Natural killer cell treated with Interleukin-12 subunit alpha and Interleukin-12 subunit beta and Interleukin-15 and Interleukin-18, amount 100 ng/mL, for 72 hours (primary cell): ENCODE measurements around the gene RNF128. TPM values are rescaled to one million over a fixed set of nuclear protein-coding genes. Genes with fewer than 3 reads are reported as not detected.
"Not testable (repeated sequence)": the region's sequence is repeated elsewhere in the genome, so short reads cannot be mapped to it uniquely, and the experiment has no call there.

Experiments used
- ATAC-seq, 2 donors: fragments of 150-1000 bp; cut with Tn5 transposase in 1 of 2; sonication (Bioruptor Pico), chemical (Tn5 transposase) in 1 of 2; 2 replicates each; pipeline ENCODE4 v1.10.0; 2021
- DNase-seq: peaks from one replicate; pipeline ENCODE4 v3.0.0; 2022; ENCODE audit warnings: low spot score
- H3K27ac Mint-ChIP-seq, 2 donors: 1 replicate in 1 of 2; 2 replicates in 1 of 2; pipeline ENCODE4 v1.8.0; 2022; ENCODE audit warnings: mixed read lengths in 2 of 2, mild to moderate bottlenecking in 1 of 2, moderate library complexity in 1 of 2
- H3K27me3 Mint-ChIP-seq, 2 donors: 1 replicate in 1 of 2; 2 replicates in 1 of 2; pipeline ENCODE4 v1.8.0; 2022; ENCODE audit warnings: mixed read lengths in 2 of 2
- H3K36me3 Mint-ChIP-seq: one replicate; pipeline ENCODE4 v1.8.0; 2022; ENCODE audit warnings: mixed read lengths
- H3K4me1 Mint-ChIP-seq, 2 donors: 1 replicate in 1 of 2; 2 replicates in 1 of 2; pipeline ENCODE4 v1.8.0; 2022; ENCODE audit warnings: low read depth in 2 of 2, mixed read lengths in 2 of 2, mild to moderate bottlenecking in 1 of 2
- H3K4me3 Mint-ChIP-seq: one replicate; pipeline ENCODE4 v1.8.0; 2022; ENCODE audit warnings: mixed read lengths
- H3K9me3 Mint-ChIP-seq: 2 replicates; pipeline ENCODE4 v1.8.0; 2022; ENCODE audit warnings: mixed read lengths
- total RNA-seq, 2 donors: library from RNA; stranded (reverse); gene quantifications; one replicate each; pipeline ENCODE4 v1.2.3, GENCODE V29; 2022

RNF128 gene
- total RNA-seq, 2 donors from 2014 or later: not detected

DNA sequence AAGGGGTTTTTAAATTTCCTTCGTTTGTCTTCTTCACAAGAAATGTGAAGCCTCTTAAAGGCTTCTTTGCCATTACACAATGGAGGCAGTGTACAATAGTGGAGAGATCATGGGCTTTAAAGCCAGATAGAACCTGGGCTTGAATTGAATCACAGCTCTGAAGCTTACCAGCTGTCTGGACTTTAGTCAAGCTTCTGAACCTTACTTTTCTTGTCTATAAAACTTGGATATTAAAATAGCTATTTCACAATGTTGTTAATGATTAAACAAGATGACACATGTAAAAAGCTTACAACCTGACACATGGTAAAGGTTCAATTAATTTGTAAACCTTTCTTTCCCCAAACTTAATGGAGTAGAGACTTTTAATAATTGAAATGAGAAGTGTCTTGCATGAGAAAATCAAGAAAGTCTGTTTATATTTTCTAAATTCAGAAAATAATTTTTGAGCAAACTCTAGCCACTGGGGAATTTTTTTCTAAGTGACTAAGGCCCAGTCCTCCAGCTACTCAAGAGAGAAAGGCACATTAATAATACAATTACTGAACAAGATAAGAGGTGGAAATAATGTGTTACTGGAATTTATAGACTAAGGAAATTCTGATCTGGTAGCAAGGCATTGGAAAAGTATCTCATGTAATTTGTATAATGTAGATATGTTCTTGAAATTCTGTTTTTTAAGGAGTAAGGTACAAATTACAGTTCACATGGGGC is 54.3 kb downstream of the RNF128 start:
- ATAC-seq (no peak), DNase-seq (no peak)
- peaks cover 10 to 18% of the 10 kb centered on the region in 2 donors for H3K27me3 Mint-ChIP-seq
- H3K27ac Mint-ChIP-seq: no peak overlapping the region
- H3K36me3 Mint-ChIP-seq: no peaks in the 10 kb centered on the region
- no peaks in the 10 kb centered on the region for H3K4me1 Mint-ChIP-seq
- no peak overlapping the region for H3K4me3 Mint-ChIP-seq
- H3K9me3 Mint-ChIP-seq: no peaks in the 10 kb centered on the region

DNA sequence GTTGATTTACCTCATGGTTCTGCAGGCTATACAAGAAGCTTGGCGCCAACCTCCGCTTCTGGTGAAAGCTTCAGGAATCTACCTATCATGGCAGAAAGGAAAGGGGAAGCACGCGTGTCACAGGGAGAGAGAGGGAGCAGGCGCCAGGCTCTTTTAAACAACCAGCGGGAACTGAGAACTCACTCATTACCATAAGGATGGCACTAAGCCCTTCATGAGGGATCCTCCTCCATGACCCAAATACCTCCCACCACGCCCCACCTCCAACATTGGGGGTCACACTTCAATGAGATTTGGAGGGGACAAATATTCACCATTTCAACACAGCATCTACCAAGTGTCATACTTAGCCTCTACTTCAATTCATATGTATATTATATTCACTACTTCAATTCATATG is 57.2 kb downstream of the RNF128 start:
- H3K36me3 Mint-ChIP-seq: no peaks in the 10 kb centered on the region
- ATAC-seq: no peak
- no peaks in the 10 kb centered on the region for H3K9me3 Mint-ChIP-seq
- H3K4me3 Mint-ChIP-seq: no peak overlapping the region
- H3K4me1 Mint-ChIP-seq: no peaks in the 10 kb centered on the region
- DNase-seq: no peak
- H3K27ac Mint-ChIP-seq: no peak overlapping the region
- H3K27me3 Mint-ChIP-seq: peaks cover 19 to 24% of the 10 kb centered on the region in 2 donors

- ATAC-seq: no peak
- Mint-ChIP-seq H3K27me3 (peaks cover 7% of the 10 kb centered on the region in 2 donors), H3K4me3 (no peak overlapping the region), H3K4me1 (no peaks in the 10 kb centered on the region), H3K9me3 (no peaks in the 10 kb centered on the region), H3K27ac (no peak overlapping the region), H3K36me3 (no peaks in the 10 kb centered on the region)
- no peak for DNase-seq
Measured at GRCh38 chrX:106791495-106791894, 65.0 kb downstream of the RNF128 start.

DNA sequence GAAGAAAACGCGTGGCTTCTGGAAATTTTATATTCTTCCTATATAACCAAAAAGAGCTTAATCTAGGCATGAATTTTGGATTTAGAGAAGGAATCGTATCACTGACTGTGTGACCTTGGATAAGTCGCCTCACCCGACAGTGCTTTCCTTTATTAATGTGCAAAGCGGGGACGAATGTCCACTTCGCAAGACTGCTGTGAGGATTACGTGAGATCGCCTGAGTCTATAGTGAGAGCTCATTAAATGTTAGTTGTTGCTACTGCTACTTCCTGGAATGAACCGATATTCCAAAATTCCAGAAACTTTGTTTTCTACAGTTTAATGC is 75.5 kb downstream of the RNF128 start:
- no peaks in the 10 kb centered on the region for H3K9me3 Mint-ChIP-seq
- peaks cover 37 to 38% of the 10 kb centered on the region in 2 donors for H3K27me3 Mint-ChIP-seq
- no peak overlapping the region for H3K27ac Mint-ChIP-seq
- no peak for ATAC-seq
- H3K4me3 Mint-ChIP-seq: no peak overlapping the region
- no peaks in the 10 kb centered on the region for H3K36me3 Mint-ChIP-seq
- no peaks in the 10 kb centered on the region for H3K4me1 Mint-ChIP-seq
- no peak for DNase-seq

DNA sequence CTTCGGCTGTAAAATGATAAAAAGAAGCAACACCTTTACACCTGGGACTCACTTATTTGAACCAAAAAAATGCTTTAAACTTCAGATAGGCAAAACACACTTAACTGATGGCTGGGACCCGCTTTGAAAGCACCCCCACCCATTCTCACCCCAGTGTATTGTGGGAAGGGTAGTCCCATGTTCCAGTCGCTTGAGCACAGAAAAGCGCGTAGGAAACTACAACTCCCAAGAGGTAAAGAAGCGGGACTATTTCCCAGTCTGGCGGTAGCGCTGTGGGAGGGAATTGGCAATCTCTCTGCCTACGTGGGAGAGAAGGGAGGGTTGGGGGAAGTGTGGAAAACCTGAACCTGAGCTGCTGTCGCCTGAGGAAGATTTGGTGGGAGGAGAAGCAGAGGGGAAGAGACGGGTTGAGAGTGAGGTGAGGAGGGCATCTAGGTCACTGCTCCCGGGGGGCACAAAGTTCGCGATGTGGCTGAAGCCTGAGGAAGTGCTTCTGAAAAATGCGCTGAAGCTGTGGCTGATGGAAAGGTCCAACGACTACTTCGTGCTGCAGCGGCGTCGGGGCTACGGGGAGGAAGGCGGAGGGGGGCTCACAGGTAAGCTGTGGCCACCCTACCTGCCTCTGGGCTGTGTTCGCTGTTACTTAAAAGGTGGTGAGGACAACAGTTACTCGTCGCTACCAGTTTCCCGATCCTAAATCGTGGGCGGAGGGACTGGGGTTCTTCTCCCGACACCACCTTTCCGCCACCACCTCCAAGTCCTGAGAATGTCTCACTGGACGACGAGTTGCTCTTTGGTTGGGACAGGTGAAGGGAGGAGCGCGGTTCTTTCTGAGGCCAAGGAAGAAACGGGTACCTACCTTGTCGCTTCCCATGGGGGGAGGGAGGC is 76.1 kb downstream of the RNF128 start, which contains the start of gene TBC1D8B:
TSS of gene TBC1D8B (plus strand) at position 286 of the 888 bp plus-strand sequence. CDS start at position 467, 181 bp downstream.
- ATAC-seq (peak in 1 of 2 donors; percentile 48), DNase-seq (no peak)
- no peaks in the 10 kb centered on the region for H3K36me3 Mint-ChIP-seq
- peaks cover 36 to 38% of the 10 kb centered on the region in 2 donors for H3K27me3 Mint-ChIP-seq
- no peaks in the 10 kb centered on the region for H3K4me1 Mint-ChIP-seq
- H3K4me3 Mint-ChIP-seq: peak within 1 kb of the TSS; percentile 70
- H3K27ac Mint-ChIP-seq: no peak within 1 kb of the TSS
- no peaks in the 10 kb centered on the region for H3K9me3 Mint-ChIP-seq

- Mint-ChIP-seq H3K36me3 (no peaks in the 10 kb centered on the region), H3K4me1 (no peaks in the 10 kb centered on the region), H3K27me3 (peaks cover 0 to 10% of the 10 kb centered on the region in 2 donors), H3K4me3 (no peak overlapping the region), H3K27ac (no peak overlapping the region), H3K9me3 (no peaks in the 10 kb centered on the region)
- ATAC-seq (no peak), DNase-seq (no peak)
Measured at GRCh38 chrX:106811131-106811910, 84.8 kb downstream of the RNF128 start.

- H3K4me3 Mint-ChIP-seq, ATAC-seq, H3K9me3 Mint-ChIP-seq, H3K4me1 Mint-ChIP-seq, H3K27ac Mint-ChIP-seq, DNase-seq, H3K36me3 Mint-ChIP-seq, H3K27me3 Mint-ChIP-seq: not testable (repeated sequence)
Measured at GRCh38 chrX:106812930-106813329, 86.4 kb downstream of the RNF128 start.

- ATAC-seq, H3K9me3 Mint-ChIP-seq, H3K4me1 Mint-ChIP-seq, H3K4me3 Mint-ChIP-seq, DNase-seq, H3K27ac Mint-ChIP-seq, H3K36me3 Mint-ChIP-seq, H3K27me3 Mint-ChIP-seq: not testable (repeated sequence)
Measured at GRCh38 chrX:106814093-106814492, 87.6 kb downstream of the RNF128 start.

Other genes with a start within 250 kb of the RNF128 start
- 1 to 10 TPM; 5.2 to 7.6 TPM for gene RADX, start 114.7 kb upstream of the RNF128 start, total RNA-seq
- under 1 TPM; 0.31 to 0.56 TPM for gene TBC1D8B, start 76.0 kb downstream of the RNF128 start, total RNA-seq
- not detected for gene RIPPLY1, start 176.6 kb downstream of the RNF128 start, total RNA-seq
- gene CLDN2, start 193.7 kb downstream of the RNF128 start, total RNA-seq: not detected